H9 (cell line): Measurements from ENCODE around the gene SCAF8. TPM values are rescaled to one million over a fixed set of nuclear protein-coding genes. Genes with fewer than 3 reads are reported as not detected.

Experiments
- DNase-seq: peaks from one replicate; pipeline ENCODE4 v3.0.0-alpha.2; 2017
- H2AFZ ChIP-seq: one replicate; pipeline ENCODE4 v1.6.1; 2013; ENCODE audit warnings: mild to moderate bottlenecking, low read length, control low read depth, moderate library complexity
- H2AK5ac ChIP-seq: 2 replicates; pipeline ENCODE4 v1.6.1; 2013; ENCODE audit warnings: low read length, control low read depth, mixed read lengths; ENCODE audit not compliant: insufficient read length
- H2BK120ac ChIP-seq: one replicate; pipeline ENCODE4 v1.6.1; 2013; ENCODE audit warnings: low read depth, mild to moderate bottlenecking, low read length, control low read depth, inconsistent platforms; ENCODE audit not compliant: poor library complexity, severe bottlenecking
- H2BK12ac ChIP-seq: 2 replicates; pipeline ENCODE4 v1.6.1; 2013; ENCODE audit warnings: low read length, control low read depth, mixed read lengths, low read depth; ENCODE audit not compliant: insufficient read length
- H2BK15ac ChIP-seq: 2 replicates; pipeline ENCODE4 v1.6.1; 2013; ENCODE audit warnings: low read depth, low read length, control low read depth
- H2BK20ac ChIP-seq: one replicate; pipeline ENCODE4 v1.6.1; 2013; ENCODE audit warnings: low read depth, mild to moderate bottlenecking, low read length, control low read depth, inconsistent platforms; ENCODE audit not compliant: poor library complexity, severe bottlenecking
- H2BK5ac ChIP-seq: 2 replicates; pipeline ENCODE4 v1.6.1; 2013; ENCODE audit warnings: low read length, control low read depth, mixed read lengths; ENCODE audit not compliant: insufficient read length
- H3K14ac ChIP-seq: 2 replicates; pipeline ENCODE4 v1.6.1; 2013; ENCODE audit warnings: low read length, control low read depth; ENCODE audit not compliant: insufficient read depth
- H3K18ac ChIP-seq: 2 replicates; pipeline ENCODE4 v1.6.1; 2013; ENCODE audit warnings: low read depth, mild to moderate bottlenecking, mixed read lengths, low read length, control low read depth; ENCODE audit not compliant: insufficient read length
- H3K23ac ChIP-seq: 2 replicates; pipeline ENCODE4 v1.6.1; 2013; ENCODE audit warnings: low read length, control low read depth, mixed read lengths, low read depth; ENCODE audit not compliant: insufficient read length
- H3K23me2 ChIP-seq: 2 replicates; pipeline ENCODE4 v1.6.1; 2013; ENCODE audit warnings: low read depth, mild to moderate bottlenecking, mixed read lengths, low read length, control low read depth; ENCODE audit not compliant: insufficient read length, poor library complexity, severe bottlenecking
- H3K27ac ChIP-seq: 2 replicates; pipeline ENCODE4 v1.5.1; 2013; ENCODE audit warnings: low read length, control low read depth, mixed read lengths, low read depth; ENCODE audit not compliant: insufficient read length
- H3K27me3 ChIP-seq: 2 replicates; pipeline ENCODE4 v1.6.1; 2013; ENCODE audit warnings: low read length, control low read depth, inconsistent platforms; ENCODE audit not compliant: insufficient read depth
- H3K4ac ChIP-seq: 2 replicates; pipeline ENCODE4 v1.6.1; 2013; ENCODE audit warnings: low read depth, mild to moderate bottlenecking, control low read depth, inconsistent platforms, low read length, moderate library complexity
- H3K4me1 ChIP-seq: 2 replicates; pipeline ENCODE4 v1.6.1; 2013; ENCODE audit warnings: low read length, control low read depth, inconsistent platforms; ENCODE audit not compliant: insufficient read depth
- H3K4me2 ChIP-seq: 2 replicates; pipeline ENCODE4 v1.6.1; 2013; ENCODE audit warnings: low read length, control low read depth, mixed read lengths; ENCODE audit not compliant: insufficient read length, insufficient read depth
- H3K56ac ChIP-seq: 2 replicates; pipeline ENCODE4 v1.6.1; 2013; ENCODE audit warnings: low read depth, mild to moderate bottlenecking, mixed read lengths, low read length, control low read depth; ENCODE audit not compliant: insufficient read length
- H3K79me1 ChIP-seq: 2 replicates; pipeline ENCODE4 v1.6.1; 2013; ENCODE audit warnings: low read depth, mild to moderate bottlenecking, moderate library complexity, low read length, control low read depth, inconsistent platforms; ENCODE audit not compliant: insufficient read depth, poor library complexity, severe bottlenecking
- H3K79me2 ChIP-seq: 2 replicates; pipeline ENCODE4 v1.6.1; 2013; ENCODE audit warnings: low read length, control low read depth, inconsistent platforms; ENCODE audit not compliant: insufficient read depth
- H3K9ac ChIP-seq: 2 replicates; pipeline ENCODE4 v1.6.1; 2013; ENCODE audit warnings: low read length, control low read depth, mixed read lengths; ENCODE audit not compliant: insufficient read length; ENCODE audit errors: extremely low read depth
- H3K9me3 ChIP-seq: one replicate; pipeline ENCODE4 v1.6.1; 2013; ENCODE audit warnings: low read depth, low read length, inconsistent platforms; ENCODE audit not compliant: control insufficient read depth
- H3T11ph ChIP-seq: one replicate; pipeline ENCODE4 v1.6.1; 2013; ENCODE audit warnings: mild to moderate bottlenecking, low read length, control low read depth, inconsistent platforms
- H4K20me1 ChIP-seq: one replicate; pipeline ENCODE4 v1.6.1; 2013; ENCODE audit not compliant: control insufficient read depth, insufficient read length, insufficient read depth
- H4K5ac ChIP-seq: 2 replicates; pipeline ENCODE4 v1.6.1; 2013; ENCODE audit warnings: low read depth, mild to moderate bottlenecking, mixed read lengths, low read length, control low read depth; ENCODE audit not compliant: insufficient read length
- H4K8ac ChIP-seq: replicated peaks from 2 replicates; pipeline ENCODE4 v1.6.1; 2013; ENCODE audit warnings: low read length, control low read depth, mixed read lengths, low read depth; ENCODE audit not compliant: insufficient read length
- H4K91ac ChIP-seq: 2 replicates; pipeline ENCODE4 v1.6.1; 2013; ENCODE audit warnings: low read depth, mild to moderate bottlenecking, moderate library complexity, mixed read lengths, low read length, control low read depth; ENCODE audit not compliant: insufficient read length
- H3K27ac Mint-ChIP-seq, 3 experiments: 2 replicates in 2 of 3; 3 replicates in 1 of 3; pipeline ENCODE4 v1.8.0; 2020 to 2021; ENCODE audit warnings: mixed read lengths in 3 of 3, mild to moderate bottlenecking in 1 of 3, moderate library complexity in 1 of 3
- H3K27me3 Mint-ChIP-seq: 2 replicates; pipeline ENCODE4 v1.8.0; 2021; ENCODE audit warnings: low read depth, mild to moderate bottlenecking, moderate library complexity, mixed read lengths
- H3K36me3 Mint-ChIP-seq, 3 experiments: 2 replicates in 2 of 3; 3 replicates in 1 of 3; pipeline ENCODE4 v1.8.0; 2020 to 2021; ENCODE audit warnings: low read depth in 3 of 3, mixed read lengths in 3 of 3; ENCODE audit not compliant: insufficient read depth in 1 of 3
- H3K4me1 Mint-ChIP-seq, 2 experiments: 2 replicates each; pipeline ENCODE4 v1.8.0; 2020; ENCODE audit warnings: mixed read lengths in 2 of 2
- H3K4me3 Mint-ChIP-seq, 2 experiments: 2 replicates in 1 of 2; 3 replicates in 1 of 2; pipeline ENCODE4 v1.8.0; 2020 to 2021; ENCODE audit warnings: mild to moderate bottlenecking in 2 of 2, mixed read lengths in 2 of 2, moderate library complexity in 1 of 2
- H3K9me3 Mint-ChIP-seq, 2 experiments: 2 replicates in 1 of 2; 3 replicates in 1 of 2; pipeline ENCODE4 v1.8.0; 2020; ENCODE audit warnings: mild to moderate bottlenecking in 2 of 2, mixed read lengths in 2 of 2, moderate library complexity in 1 of 2
- WGBS: extraction: QIAGEN DNeasy Blood & Tissue Kit; methylation state at CpG from one replicate; pipeline ENCODE4 v1.1.7; 2013; ENCODE audit warnings: missing lambda C conversion rate, low lambda C conversion rate, mixed read lengths; ENCODE audit not compliant: insufficient read length; ENCODE audit errors: extremely low coverage; 5-methylcytosine and 5-hydroxymethylcytosine counted together
- total RNA-seq: library from RNA; stranded (reverse); gene quantifications from 2 replicates; pipeline ENCODE4 v1.2.1, GENCODE V29; 2021
- TF ChIP-seq, protein P1 (sequence below): fragments of 200-600 bp; sonication (generic); conservative IDR thresholded peaks from 3 replicates; pipeline ENCODE4 v1.8.0; 2021; ENCODE audit warnings: antibody characterized with exemption, mild to moderate bottlenecking

The SCAF8 gene
- total RNA-seq, 1 experiment from 2014 or later: 78.5 TPM

GRCh38 chr6:154785075-154785474 is 51.9 kb downstream of the SCAF8 start:
- Histone ChIP-seq H2BK20ac (no peak overlapping the region), H3K4me1 (no peaks in the 10 kb centered on the region; the same call in 1 of the 2 replicates), H3K18ac (no peak overlapping the region), H3K56ac (no peak overlapping the region), H3K23ac (no peak overlapping the region), H3K79me2 (peaks cover 1% of the 10 kb centered on the region; the same call in 1 of the 2 replicates), H3K14ac (no peak overlapping the region), H4K5ac (no peak overlapping the region), H3T11ph (no peak overlapping the region), H3K4me2 (no peak overlapping the region), H4K8ac (no peak overlapping the region), H3K9ac (no peak overlapping the region), H4K91ac (no peak overlapping the region), H2AFZ (no peak overlapping the region), H2AK5ac (no peak overlapping the region), H4K20me1 (no peaks in the 10 kb centered on the region), H2BK120ac (no peak overlapping the region), H2BK5ac (no peak overlapping the region), H3K27me3 (no peaks in the 10 kb centered on the region), H2BK12ac (no peak overlapping the region), H3K4ac (no peak overlapping the region), H3K27ac (no peak overlapping the region), H2BK15ac (no peak overlapping the region), H3K23me2 (no peaks in the 10 kb centered on the region), H3K79me1 (no peaks in the 10 kb centered on the region), H3K9me3 (no peaks in the 10 kb centered on the region)
- DNase-seq: no peak
- H3K4me3 Mint-ChIP-seq: no peak overlapping the region
- peaks cover 22 to 41% (median 38%) of the 10 kb centered on the region in 3 experiments for H3K36me3 Mint-ChIP-seq
- H3K4me1 Mint-ChIP-seq: peaks cover 17 to 19% of the 10 kb centered on the region in 2 experiments
- H3K9me3 Mint-ChIP-seq: no peaks in the 10 kb centered on the region
- WGBS: no CpG with 5 or more reads among the region's 2 CpGs
- peaks cover 2% of the 10 kb centered on the region; the same call in 1 of the 2 replicates for H3K27me3 Mint-ChIP-seq
- TF ChIP-seq, protein P1, sequence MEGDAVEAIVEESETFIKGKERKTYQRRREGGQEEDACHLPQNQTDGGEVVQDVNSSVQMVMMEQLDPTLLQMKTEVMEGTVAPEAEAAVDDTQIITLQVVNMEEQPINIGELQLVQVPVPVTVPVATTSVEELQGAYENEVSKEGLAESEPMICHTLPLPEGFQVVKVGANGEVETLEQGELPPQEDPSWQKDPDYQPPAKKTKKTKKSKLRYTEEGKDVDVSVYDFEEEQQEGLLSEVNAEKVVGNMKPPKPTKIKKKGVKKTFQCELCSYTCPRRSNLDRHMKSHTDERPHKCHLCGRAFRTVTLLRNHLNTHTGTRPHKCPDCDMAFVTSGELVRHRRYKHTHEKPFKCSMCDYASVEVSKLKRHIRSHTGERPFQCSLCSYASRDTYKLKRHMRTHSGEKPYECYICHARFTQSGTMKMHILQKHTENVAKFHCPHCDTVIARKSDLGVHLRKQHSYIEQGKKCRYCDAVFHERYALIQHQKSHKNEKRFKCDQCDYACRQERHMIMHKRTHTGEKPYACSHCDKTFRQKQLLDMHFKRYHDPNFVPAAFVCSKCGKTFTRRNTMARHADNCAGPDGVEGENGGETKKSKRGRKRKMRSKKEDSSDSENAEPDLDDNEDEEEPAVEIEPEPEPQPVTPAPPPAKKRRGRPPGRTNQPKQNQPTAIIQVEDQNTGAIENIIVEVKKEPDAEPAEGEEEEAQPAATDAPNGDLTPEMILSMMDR: no peak
- H3K27ac Mint-ChIP-seq: no peak overlapping the region; a peak in 1 of 7 replicates
